GM19351 (cell line): Measurements from ENCODE around the gene GTF2IRD2.
A peak's percentile ranks its signal among the peaks of the same experiment; 100 is the strongest.
"Not testable (repeated sequence)": the region's sequence is repeated elsewhere in the genome, so short reads cannot be mapped to it uniquely, and the experiment has no call there.

Source experiments
- ATAC-seq: cut with Tn5 transposase; IDR thresholded peaks from one replicate; pipeline ENCODE4 v1.9.1; 2021; ENCODE audit warnings: mild to moderate bottlenecking, moderate library complexity; ENCODE audit not compliant: unreplicated experiment

Gene GTF2IRD2

GRCh38 chr7:74788369-74789150, 62.8 kb downstream of the GTF2IRD2 start:
- peak; percentile 83 for ATAC-seq

DNA sequence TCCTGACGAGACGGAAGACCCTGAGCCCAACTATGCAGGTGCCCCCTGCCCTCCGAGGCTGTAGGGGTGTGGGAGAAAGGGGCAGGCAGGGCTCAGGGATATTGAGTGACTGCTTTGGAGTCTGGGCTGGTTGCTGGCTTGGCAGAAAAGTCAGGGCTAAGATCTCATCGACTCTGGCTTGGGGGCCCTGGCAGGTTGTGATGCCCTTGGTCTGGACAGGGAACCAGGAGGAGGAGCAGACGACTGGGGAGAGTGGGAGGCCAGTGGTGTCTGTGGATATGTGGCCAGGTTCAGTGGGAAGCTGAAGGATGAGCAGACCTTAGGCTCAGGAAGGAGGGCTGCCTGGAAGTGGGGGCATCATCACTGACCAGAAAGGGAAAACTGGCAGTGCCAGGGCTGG, 67.8 kb downstream of the GTF2IRD2 start:
- ATAC-seq: not testable (repeated sequence)

GRCh38 chr7:74781746-74782145, 69.7 kb downstream of the GTF2IRD2 start:
- ATAC-seq: not testable (repeated sequence)

- ATAC-seq: not testable (repeated sequence)
Measured at GRCh38 chr7:74779053-74779452, 72.4 kb downstream of the GTF2IRD2 start.

- ATAC-seq: peak; percentile 35
Measured at GRCh38 chr7:74775111-74775510, 76.3 kb downstream of the GTF2IRD2 start.

GRCh38 chr7:74773760-74774750, 77.3 kb downstream of the GTF2IRD2 start, which contains the start of gene NCF1:
TSS of gene NCF1 (plus strand) at chr7:74774011. CDS start at chr7:74774032, 21 bp downstream.
- peak; percentile 84 for ATAC-seq

GRCh38 chr7:74772093-74772492, 79.3 kb downstream of the GTF2IRD2 start:
- ATAC-seq: not testable (repeated sequence)

- not testable (repeated sequence) for ATAC-seq
Measured at GRCh38 chr7:74770062-74770461, 81.3 kb downstream of the GTF2IRD2 start.

- not testable (repeated sequence) for ATAC-seq
Measured at GRCh38 chr7:74766991-74767390, 84.4 kb downstream of the GTF2IRD2 start.

GRCh38 chr7:74766509-74766908, 84.9 kb downstream of the GTF2IRD2 start:
- ATAC-seq: peak; percentile 40

DNA sequence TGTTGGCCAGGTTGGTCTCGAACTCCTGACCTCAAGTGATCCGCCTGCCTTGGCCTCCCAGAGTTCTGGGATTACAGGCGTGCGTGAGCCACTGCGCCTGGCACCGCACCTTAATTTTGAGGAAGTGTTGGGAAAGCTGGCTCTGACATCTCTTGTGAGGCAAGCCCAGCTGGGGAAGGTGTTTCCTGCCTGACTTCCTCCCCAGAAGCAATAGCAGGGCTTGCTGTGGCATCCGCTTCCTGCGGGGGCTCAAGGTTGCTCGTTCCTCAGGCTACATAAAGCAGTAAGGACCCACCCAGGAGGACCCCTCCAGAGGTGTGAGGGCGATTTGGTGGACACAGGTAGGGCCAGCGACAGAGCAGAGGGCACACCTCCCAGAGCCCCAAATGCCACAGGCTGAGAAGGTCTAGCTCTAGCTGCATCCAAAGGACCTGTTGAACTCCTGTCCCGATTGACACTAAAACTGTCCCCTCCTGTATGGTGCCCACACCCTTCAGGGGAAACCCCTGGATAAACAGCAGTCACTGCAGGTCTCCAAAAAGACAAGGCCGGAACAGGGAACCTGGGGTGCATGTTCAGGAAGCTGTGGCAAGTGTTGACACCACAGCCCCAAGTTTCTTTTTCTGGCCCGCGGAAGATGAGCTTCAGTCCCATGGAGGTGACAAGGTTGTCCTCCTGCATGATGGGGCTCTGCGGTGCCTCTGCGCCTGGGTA, 86.0 kb downstream of the GTF2IRD2 start:
- not testable (repeated sequence) for ATAC-seq

- ATAC-seq: not testable (repeated sequence)
Measured at GRCh38 chr7:74758982-74759381, 92.4 kb downstream of the GTF2IRD2 start.

DNA sequence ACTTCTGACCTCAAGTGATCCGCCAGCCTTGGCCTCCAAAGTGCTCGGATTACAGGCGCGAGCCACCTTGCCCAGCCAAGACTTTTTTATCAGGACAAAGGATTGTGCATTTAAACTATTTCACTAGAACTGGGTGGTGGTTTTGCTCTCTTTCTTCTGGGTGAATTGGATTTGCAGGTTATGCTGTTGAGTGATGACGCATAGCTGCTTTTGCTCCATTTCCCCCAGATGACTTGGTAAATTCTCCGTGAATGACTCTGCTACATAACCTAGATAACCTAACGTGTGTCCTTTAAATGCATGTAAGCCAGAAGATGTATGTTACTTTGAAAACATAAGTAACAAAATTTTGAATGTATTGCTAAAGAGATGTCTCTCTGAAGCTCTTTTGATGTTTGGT, 93.1 kb downstream of the GTF2IRD2 start:
- not testable (repeated sequence) for ATAC-seq

- not testable (repeated sequence) for ATAC-seq
Measured at GRCh38 chr7:74756673-74757072, 94.7 kb downstream of the GTF2IRD2 start.

- ATAC-seq: not testable (repeated sequence)
Measured at GRCh38 chr7:74753921-74754482, 97.4 kb downstream of the GTF2IRD2 start.
